Loucy (cell line): ENCODE results near the gene BMI1.

ENCODE experiments used
- H2AFZ ChIP-seq: fragments of 200-600 bp; sonication (generic); 2 replicates; pipeline ENCODE4 v1.6.0; 2016; ENCODE audit warnings: antibody characterized with exemption, mild to moderate bottlenecking, low read length, moderate library complexity
- H3F3A ChIP-seq: fragments of 200-600 bp; 2 replicates; pipeline ENCODE4 v1.6.0; 2016; ENCODE audit warnings: antibody characterized with exemption, low read depth, mild to moderate bottlenecking
- H3K27me3 ChIP-seq: fragments of 200-600 bp; sonication (generic); 2 replicates; pipeline ENCODE4 v1.6.1; 2014; ENCODE audit warnings: low read length, mild to moderate bottlenecking; ENCODE audit not compliant: insufficient read depth, poor library complexity, severe bottlenecking
- H3K36me3 ChIP-seq: fragments of 200-600 bp; sonication (generic); 2 replicates; pipeline ENCODE4 v1.6.1; 2016; ENCODE audit warnings: low read length; ENCODE audit not compliant: insufficient read depth
- H3K4me1 ChIP-seq: fragments of 200-600 bp; sonication (generic); 2 replicates; pipeline ENCODE4 v1.5.1; 2014; ENCODE audit warnings: low read length, mild to moderate bottlenecking; ENCODE audit not compliant: insufficient read depth, poor library complexity, severe bottlenecking
- H3K4me2 ChIP-seq: fragments of 200-600 bp; sonication (generic); 2 replicates; pipeline ENCODE4 v1.6.0; 2014; ENCODE audit warnings: antibody characterized with exemption, low read length, low read depth, mild to moderate bottlenecking; ENCODE audit not compliant: poor library complexity, severe bottlenecking
- H3K4me3 ChIP-seq: fragments of 200-600 bp; sonication (generic); 2 replicates; pipeline ENCODE4 v1.5.1; 2014; ENCODE audit warnings: low read length, mild to moderate bottlenecking, mixed read lengths; ENCODE audit not compliant: poor library complexity, severe bottlenecking
- H3K79me2 ChIP-seq: fragments of 200-600 bp; sonication (generic); 2 replicates; pipeline ENCODE4 v1.6.1; 2014; ENCODE audit warnings: low read length; ENCODE audit not compliant: insufficient read depth
- H3K9ac ChIP-seq: fragments of 200-600 bp; sonication (generic); 2 replicates; pipeline ENCODE4 v1.6.0; 2014; ENCODE audit warnings: mild to moderate bottlenecking, low read depth, low read length, moderate library complexity; ENCODE audit not compliant: poor library complexity, severe bottlenecking
- H3K9me2 ChIP-seq: fragments of 200-600 bp; sonication (generic); replicated peaks from 2 replicates; pipeline ENCODE4 v1.6.1; 2016; ENCODE audit warnings: low read depth, low read length, mixed read lengths
- H3K9me3 ChIP-seq: fragments of 200-600 bp; sonication (generic); 2 replicates; pipeline ENCODE4 v1.6.1; 2014; ENCODE audit warnings: mild to moderate bottlenecking, antibody characterized with exemption, low read length, low read depth; ENCODE audit not compliant: insufficient read depth
- H4K20me1 ChIP-seq: fragments of 200-600 bp; sonication (generic); 2 replicates; pipeline ENCODE4 v1.6.0; 2014; ENCODE audit warnings: antibody characterized with exemption, low read length, mild to moderate bottlenecking; ENCODE audit not compliant: insufficient read depth, poor library complexity, severe bottlenecking
- CTCF ChIP-seq: fragments of 200-600 bp; sonication (generic); conservative IDR thresholded peaks from 2 replicates; pipeline ENCODE4 v1.5.1; 2014; ENCODE audit warnings: mild to moderate bottlenecking, antibody characterized with exemption, low read length
- EZH2phosphoT487 ChIP-seq: fragments of 200-600 bp; IDR thresholded peaks from 2 replicates; pipeline ENCODE4 v1.6.1; 2018; ENCODE audit warnings: antibody characterized with exemption, mild to moderate bottlenecking, moderate library complexity, borderline replicate concordance

The BMI1 gene

GRCh38 chr10:22345301-22346095 lies 24.6 kb downstream of the BMI1 start, which contains the start of gene SPAG6:
Gene SPAG6 (plus strand): TSS chr10:22345496. CDS start chr10:22345612, 116 bp downstream.
- H3K9me2 ChIP-seq: no peaks in the 10 kb centered on the region
- TF ChIP-seq EZH2phosphoT487 (no peak), CTCF (no peak)
- H3K9ac ChIP-seq: peak within 1 kb of the TSS; percentile 90
- H3K4me3 ChIP-seq: peak within 1 kb of the TSS; percentile 47
- H3K36me3 ChIP-seq: no peaks in the 10 kb centered on the region
- H3K79me2 ChIP-seq: peaks cover 21% of the 10 kb centered on the region
- peak within 1 kb of the TSS; percentile 73 for H3K4me2 ChIP-seq
- H4K20me1 ChIP-seq: no peaks in the 10 kb centered on the region
- no peaks in the 10 kb centered on the region for H3K27me3 ChIP-seq
- no peak within 1 kb of the TSS for H2AFZ ChIP-seq
- H3K4me1 ChIP-seq: peaks cover 31% of the 10 kb centered on the region
- H3K9me3 ChIP-seq: no peaks in the 10 kb centered on the region
- peaks cover 3% of the 10 kb centered on the region; the same call in 1 of the 2 replicates for H3F3A ChIP-seq

GRCh38 chr10:22346096-22346661 lies 25.3 kb downstream of the BMI1 start:
- Histone ChIP-seq H3K9me2 (no peaks in the 10 kb centered on the region), H3K4me3 (no peak overlapping the region), H3K9ac (no peak overlapping the region), H3K79me2 (peaks cover 17% of the 10 kb centered on the region), H4K20me1 (no peaks in the 10 kb centered on the region), H3K36me3 (no peaks in the 10 kb centered on the region), H2AFZ (no peak overlapping the region), H3F3A (peaks cover 3% of the 10 kb centered on the region; the same call in 1 of the 2 replicates), H3K27me3 (no peaks in the 10 kb centered on the region), H3K4me2 (no peak overlapping the region), H3K9me3 (no peaks in the 10 kb centered on the region), H3K4me1 (peaks cover 31% of the 10 kb centered on the region)
- TF ChIP-seq EZH2phosphoT487 (no peak), CTCF (no peak)

- Histone ChIP-seq H3K27me3 (no peaks in the 10 kb centered on the region), H3K4me3 (no peak overlapping the region), H3K9ac (no peak overlapping the region), H3F3A (0 out of 2 replicates have a peak, but pooled peaks cover under 1% of the 10 kb centered on the region), H3K9me2 (no peaks in the 10 kb centered on the region), H2AFZ (no peak overlapping the region), H3K9me3 (no peaks in the 10 kb centered on the region), H3K36me3 (no peaks in the 10 kb centered on the region), H3K79me2 (no peaks in the 10 kb centered on the region), H3K4me1 (peaks cover 2% of the 10 kb centered on the region), H3K4me2 (no peak overlapping the region), H4K20me1 (no peaks in the 10 kb centered on the region)
- no peak for TF ChIP-seq EZH2phosphoT487
- TF ChIP-seq CTCF: no peak
These were observed 28.9 kb downstream of the BMI1 start for GRCh38 chr10:22349755-22350154.
